Middle frontal gyrus (tissue), 1 donor: Measurements from ENCODE around the gene FAF1.

Experiments
- DNase-seq: peaks from one replicate; pipeline ENCODE4 v3.0.0-alpha.2; 2015; ENCODE audit warnings: low spot score; ENCODE audit errors: extremely low spot score

The FAF1 gene

DNA sequence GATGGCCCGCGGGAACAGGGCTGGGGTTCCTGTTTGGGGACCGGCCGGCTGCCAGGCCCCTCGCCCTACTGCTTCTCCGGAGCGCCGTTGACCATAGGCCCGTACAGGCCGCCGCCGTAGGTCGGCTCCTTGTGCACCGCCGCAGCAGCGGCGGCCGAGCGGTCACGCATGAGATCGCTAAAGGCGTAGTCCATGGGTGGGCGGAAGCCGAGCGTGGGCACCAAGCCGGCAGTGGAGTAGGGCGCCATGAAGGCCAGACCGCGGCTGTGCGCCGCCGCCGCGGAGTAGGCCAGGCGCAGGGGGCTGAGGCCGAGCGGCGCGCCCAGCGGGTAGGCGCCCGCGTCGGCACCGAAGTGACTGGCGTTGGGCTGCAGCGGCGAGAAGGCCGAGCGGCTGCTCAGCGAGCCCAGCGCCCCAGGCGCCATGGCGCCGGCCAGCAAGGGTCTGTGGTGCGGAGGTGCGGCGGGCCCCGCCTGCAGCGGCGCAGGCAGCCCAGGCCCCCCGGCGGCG, 541.4 kb downstream of the FAF1 start:
- no peak for DNase-seq

DNA sequence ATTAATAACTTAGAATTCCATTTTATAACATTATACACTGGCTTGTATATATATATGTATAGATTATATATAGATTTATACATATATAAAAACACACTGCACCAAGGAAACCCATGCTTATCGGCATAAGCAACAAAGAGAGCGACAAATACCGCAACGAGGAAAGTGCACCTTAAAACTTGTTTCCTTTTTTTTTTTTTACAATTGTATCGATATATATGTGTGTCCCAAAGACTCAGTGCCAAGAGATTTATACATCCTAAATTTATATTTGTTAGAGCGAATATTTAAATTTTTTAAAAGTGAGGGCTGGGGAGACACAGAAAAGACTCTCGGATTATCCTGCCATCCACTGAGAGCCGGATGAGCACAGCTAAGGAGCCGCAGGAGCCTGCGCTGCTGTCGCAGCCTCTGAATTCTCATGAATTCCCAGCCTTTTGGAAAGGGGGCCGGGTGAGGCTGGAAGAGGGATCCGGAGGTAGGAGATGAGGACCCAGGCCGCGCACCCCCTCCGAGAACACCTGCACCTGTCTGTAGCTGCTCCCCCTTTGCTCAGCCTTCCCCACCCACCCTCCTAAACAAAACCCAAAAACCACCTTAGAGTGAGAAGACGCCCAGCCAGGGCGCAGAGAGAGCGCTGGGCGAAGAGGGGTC, 542.0 kb downstream of the FAF1 start:
- DNase-seq = no peak

DNA sequence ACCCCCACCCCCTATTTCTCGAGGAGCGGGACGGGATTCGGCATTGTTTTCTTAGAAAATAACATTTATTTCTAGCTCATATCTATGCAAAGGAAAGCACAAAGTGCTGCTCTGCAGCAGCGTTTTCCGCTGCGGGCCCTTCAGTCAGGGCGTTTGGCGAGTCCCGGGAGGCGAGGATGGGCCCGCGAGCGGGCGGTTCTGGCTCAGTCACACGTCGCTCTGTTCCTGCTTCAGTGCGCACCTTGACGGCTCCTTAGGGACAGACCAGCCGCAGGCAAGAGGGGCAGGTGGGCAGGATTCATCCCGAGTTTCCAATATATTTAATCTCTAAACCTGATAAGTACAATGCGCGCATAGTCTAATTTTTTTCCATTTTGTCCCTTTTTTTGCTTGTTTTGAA, 542.6 kb downstream of the FAF1 start:
- no peak for DNase-seq

DNA sequence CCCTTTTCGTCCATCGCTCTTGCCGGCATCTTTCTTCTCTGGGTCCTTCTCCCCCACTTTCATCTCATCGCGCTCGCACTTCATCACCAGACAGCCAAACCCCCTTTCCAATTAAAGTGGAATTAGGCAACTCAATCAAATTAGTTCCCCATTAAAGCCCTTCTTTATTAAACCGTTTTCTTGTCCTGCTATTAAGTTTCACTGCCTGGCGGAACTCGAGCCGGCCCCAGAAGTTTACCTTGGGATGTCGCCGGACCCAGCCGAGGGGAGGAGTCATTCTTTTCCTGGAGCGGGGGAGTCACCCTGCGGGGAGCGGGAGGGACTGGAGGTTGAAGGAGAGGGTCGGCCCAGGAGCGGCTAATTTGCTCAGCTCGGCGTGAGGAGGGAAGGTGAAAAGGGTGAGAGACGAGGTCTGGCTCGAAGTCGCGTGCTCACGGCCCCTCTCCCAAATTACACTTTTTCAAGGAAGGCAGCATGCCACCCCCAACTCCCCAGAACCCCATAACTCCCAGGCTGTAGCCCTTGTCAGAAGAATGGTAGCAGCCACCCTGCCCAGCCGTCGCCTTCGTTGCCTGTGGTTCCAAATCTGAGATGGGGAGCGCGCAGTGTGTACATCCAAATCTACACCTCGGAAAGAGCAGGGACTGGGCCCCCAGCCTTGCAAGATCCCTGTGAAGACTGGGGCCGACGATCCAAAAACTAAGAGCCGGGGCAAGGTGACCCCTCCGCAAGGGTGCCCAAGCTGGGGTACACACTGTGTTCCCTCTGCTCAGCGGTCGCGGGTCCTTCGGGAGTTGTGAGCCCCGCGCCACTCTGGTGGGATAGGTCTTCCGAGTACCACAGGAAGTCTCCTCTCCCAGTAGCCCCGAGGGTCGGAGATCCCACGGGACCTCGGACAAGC, 543.3 kb downstream of the FAF1 start:
- no peak for DNase-seq

DNA sequence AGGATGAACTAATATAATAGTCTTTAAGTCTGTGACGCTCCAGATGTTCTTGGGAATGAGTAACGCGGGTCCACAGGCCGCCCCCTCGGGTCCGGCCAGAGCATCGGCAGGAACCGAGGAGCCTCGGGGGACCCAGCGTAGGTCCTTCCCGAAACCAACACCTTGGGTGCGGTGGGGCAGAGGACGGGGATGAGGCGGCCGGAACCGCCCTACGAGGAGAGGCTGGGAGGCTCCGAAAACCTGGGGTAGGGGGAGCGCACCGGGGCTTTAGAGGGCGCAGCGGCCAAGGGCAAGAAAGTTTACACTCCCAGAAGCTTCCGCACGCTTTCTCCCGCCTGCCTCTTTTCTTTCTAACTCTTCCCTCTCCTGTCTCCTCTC, 543.9 kb downstream of the FAF1 start:
- no peak for DNase-seq

DNA sequence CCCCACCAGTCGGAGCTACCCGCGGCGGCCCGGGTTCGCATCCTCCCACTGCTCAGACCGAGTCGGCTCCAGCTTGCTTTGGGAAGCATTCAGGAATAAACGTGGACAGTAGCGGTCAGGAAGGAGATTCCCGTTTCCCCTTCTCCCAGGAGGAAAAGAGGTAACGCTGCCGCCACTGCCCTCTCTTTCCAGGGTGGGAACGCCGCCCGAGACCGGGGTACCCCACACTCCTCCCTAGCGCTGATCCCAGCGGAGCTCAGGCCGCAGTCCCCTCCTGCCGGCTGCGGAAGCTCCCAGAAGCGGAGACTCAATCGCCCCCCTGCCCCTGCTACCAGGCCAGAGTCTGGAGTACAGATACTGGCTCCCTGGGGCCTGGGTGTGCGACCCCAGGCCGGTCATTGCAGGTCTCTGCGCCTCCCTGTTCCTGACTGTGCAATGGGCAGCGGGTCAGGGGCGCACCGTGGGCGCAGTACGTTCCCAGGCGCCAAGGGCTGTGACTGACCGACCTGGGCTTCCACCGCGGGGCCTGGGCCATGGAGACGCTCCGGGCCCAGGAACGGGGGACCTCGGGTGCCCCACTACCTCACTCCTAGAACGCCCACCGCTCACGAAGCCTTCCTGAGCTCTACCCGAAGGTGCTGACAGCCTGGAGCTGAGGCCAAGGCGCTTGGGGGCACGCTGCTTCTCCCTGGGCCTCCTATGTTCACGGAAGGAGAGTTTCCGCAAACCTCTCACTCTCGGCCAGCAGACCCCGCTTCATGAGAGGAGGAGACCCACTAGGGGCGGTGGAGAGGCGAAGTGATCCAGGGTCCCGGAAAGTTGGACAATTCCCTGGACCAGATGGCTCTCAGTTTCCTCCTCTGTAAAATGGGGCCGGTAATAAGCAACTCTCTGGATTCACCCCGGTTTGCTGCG, 544.6 kb downstream of the FAF1 start:
- DNase-seq = no peak

DNA sequence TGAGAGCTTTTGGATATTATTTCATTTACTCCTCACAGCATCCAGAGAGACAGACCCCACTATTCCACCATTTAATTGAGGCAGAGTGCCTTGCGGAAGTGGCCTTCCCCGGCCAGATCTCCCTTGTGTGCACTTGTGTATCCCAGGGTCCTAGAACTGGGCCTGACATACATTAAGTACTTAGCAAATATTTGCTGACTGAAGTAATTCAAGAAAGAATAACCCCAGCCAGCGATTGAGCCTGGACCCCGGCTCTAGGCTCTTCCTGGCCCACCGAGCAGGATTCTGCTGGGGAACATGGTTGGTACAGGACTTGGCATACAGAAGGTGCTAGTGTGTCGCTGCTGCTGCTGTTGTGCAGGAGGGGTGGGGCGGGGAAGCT, 545.2 kb downstream of the FAF1 start:
- DNase-seq = no peak

DNA sequence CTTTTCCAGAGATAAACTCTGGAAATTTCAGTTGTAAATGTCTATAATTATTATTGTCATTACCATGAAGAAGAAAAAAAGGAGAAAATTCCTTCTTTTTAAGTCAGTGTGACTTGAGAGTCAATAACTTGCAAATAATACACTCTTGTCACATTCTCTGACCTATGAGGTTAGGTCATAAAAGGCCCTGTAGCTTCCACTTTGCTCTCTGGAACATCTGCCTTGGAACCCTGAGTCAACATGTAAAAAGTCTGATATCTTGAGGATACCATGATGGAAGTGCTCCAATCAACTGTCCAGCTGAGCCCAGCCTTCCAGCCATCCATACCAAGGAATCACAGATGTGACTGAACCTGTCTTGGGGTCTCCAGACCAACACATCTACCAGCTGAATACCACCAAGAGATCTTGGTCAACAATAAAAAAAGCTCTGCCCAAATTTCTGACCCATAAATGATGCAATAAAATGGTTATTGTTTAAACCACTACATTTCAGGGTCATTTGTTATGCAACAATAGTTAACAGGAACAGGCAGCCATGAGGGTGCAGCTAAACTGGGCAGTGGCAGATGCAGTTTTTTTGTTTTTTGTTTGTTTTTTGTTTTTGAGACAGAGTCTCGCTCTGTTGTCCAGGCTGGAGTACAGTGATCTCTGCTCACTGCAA, 547.1 kb downstream of the FAF1 start:
- no peak for DNase-seq

DNA sequence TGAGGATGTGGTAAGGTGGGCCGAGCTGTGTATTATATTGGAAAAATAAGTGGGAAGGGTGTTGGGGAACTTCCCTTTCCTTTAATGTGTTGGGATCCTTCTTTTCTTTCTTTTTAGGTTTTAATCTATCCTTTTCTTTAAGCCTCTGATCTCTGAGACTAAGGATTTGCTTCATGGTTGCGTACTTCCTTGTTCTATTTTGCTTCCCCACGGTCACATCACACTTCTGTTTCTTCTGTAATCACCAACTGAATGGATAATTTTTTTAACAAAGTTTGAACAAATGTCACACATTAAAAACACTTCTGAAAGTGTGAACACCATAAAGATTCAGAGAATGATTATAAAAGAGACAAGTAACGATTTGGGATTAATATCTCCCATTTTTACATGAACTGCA, 554.3 kb downstream of the FAF1 start:
- DNase-seq = no peak

DNA sequence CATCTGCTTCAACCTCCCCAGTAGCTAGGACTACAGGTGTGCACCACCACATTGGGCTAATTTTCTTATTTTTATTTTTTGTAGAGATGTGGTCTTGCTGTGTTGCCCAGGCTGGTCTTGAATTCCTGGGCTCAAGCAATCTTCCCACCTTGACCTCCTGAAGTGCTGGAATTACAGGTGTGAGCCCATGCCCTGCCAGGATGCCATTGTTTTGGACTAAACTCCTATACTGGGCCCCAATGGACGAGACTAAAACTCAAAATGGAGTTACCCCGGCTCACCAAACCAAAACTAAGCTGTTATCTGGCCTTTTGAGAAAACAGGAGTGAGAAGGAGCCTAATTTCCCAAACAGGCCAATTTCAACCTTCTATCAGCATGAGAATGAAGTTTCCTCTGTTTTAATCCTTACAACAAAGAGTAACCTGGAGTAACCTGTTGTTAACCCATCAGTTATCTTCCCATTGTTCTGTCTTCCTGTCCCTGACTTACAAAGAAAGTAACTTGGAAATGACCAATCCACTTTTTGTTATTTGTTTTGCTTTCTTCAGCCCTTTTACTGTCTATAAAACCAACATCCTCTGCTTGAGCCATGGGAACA, 566.4 kb downstream of the FAF1 start:
- DNase-seq = no peak
